K562 (cell line): ENCODE data around the gene DHRS13. TPM values are rescaled to one million over a fixed set of nuclear protein-coding genes. Genes with fewer than 3 reads are reported as not detected.

Experiments used
- ATAC-seq: fragments of 200-7000 bp; cut with Tn5 transposase; 3 replicates; pipeline ENCODE4 v1.9.1; 2020; ENCODE audit warnings: moderate library complexity
- BruUV-seq: library from RNA; stranded (reverse); fragments of 400-500 nt; replicated peaks from 2 replicates; lab custom pipeline; 2021; lab: Mats Ljungman, UMichigan
- CTCF ChIA-PET: fragments of 300-600 bp; formaldehyde crosslinking; extraction: SDS; loops from one replicate; lab custom pipeline; 2021; ENCODE audit warnings: low intra/inter-chr PET ratio; lab: Yijun Ruan, JAX
- POLR2A ChIA-PET: fragments of 300-600, 350-650 bp; sonication (Branson Sonifier 250); formaldehyde crosslinking; extraction: SDS; loops from one replicate; lab custom pipeline; 2021; ENCODE audit warnings: antibody characterized with exemption, inconsistent platforms; lab: Yijun Ruan, JAX
- DNase-seq, 4 experiments: peaks; one replicate each; pipeline versions ENCODE4 v3.0.0 to v3.0.0-alpha.2; 2011 to 2018; ENCODE audit warnings: low spot score in 3 of 4, mixed read lengths in 3 of 4; ENCODE audit errors: extremely low read depth in 1 of 4
- FAIRE-seq: peaks from 2 replicates; lab custom pipeline; 2011; peaks lifted over from hg19 to GRCh38; lab: Jason Lieb, UNC
- H2AFZ ChIP-seq: 2 replicates; pipeline ENCODE4 v1.6.0; 2011; ENCODE audit warnings: low read depth, low read length, control low read depth, inconsistent platforms
- H3K27ac ChIP-seq: fragments of 200-600 bp; 3 replicates; pipeline ENCODE4 v1.8.0; 2011; ENCODE audit warnings: low read depth, mild to moderate bottlenecking, control low read depth, inconsistent platforms, low read length, moderate library complexity, mixed read lengths; ENCODE audit errors: extremely low read depth
- H3K27me3 ChIP-seq, 2 experiments: fragments of 300-600 bp in 1 of 2; 2 replicates in 1 of 2; 3 replicates in 1 of 2; pipeline versions ENCODE4 v1.6.0 to v1.8.0; 2011; ENCODE audit warnings: inconsistent platforms in 2 of 2, low read length in 2 of 2, mild to moderate bottlenecking in 1 of 2, mixed read lengths in 1 of 2, moderate library complexity in 1 of 2; ENCODE audit not compliant: control insufficient read depth in 2 of 2, insufficient read depth in 2 of 2
- H3K36me3 ChIP-seq: fragments of 300-600 bp; 3 replicates; pipeline ENCODE4 v1.8.0; 2011; ENCODE audit warnings: mild to moderate bottlenecking, low read length, inconsistent platforms; ENCODE audit not compliant: control insufficient read depth, insufficient read depth
- H3K4me1 ChIP-seq, 2 experiments: fragments of 200-600 bp in 1 of 2; replicated peaks in 1 of 2; 2 replicates in 1 of 2; 3 replicates in 1 of 2; pipeline versions ENCODE4 v1.5.1 to v1.8.0; 2011; ENCODE audit warnings: inconsistent platforms in 2 of 2, low read length in 2 of 2, mild to moderate bottlenecking in 1 of 2, mixed read lengths in 1 of 2, moderate library complexity in 1 of 2; ENCODE audit not compliant: control insufficient read depth in 2 of 2, insufficient read depth in 2 of 2
- H3K4me2 ChIP-seq: 2 replicates; pipeline ENCODE4 v1.6.1; 2011; ENCODE audit warnings: low read length, control low read depth, inconsistent platforms, mixed read lengths; ENCODE audit not compliant: insufficient read depth
- H3K4me3 ChIP-seq: fragments of 200-600 bp; sonication (generic), shearing (Covaris generic); 2 replicates; pipeline ENCODE4 v1.5.1; 2016; ENCODE audit warnings: control low read depth, inconsistent platforms
- H3K79me2 ChIP-seq: fragments of 200-600 bp; 3 replicates; pipeline ENCODE4 v1.8.0; 2011; ENCODE audit warnings: low read length, inconsistent platforms; ENCODE audit not compliant: control insufficient read depth, insufficient read depth
- H3K9ac ChIP-seq, 2 experiments: 2 replicates each; pipeline versions ENCODE4 v1.6.0 to v1.6.1; 2011; ENCODE audit warnings: low read depth in 2 of 2, low read length in 2 of 2, control low read depth in 1 of 2, inconsistent platforms in 1 of 2, mild to moderate bottlenecking in 1 of 2, mixed read lengths in 1 of 2; ENCODE audit not compliant: insufficient read depth in 1 of 2
- H3K9me1 ChIP-seq: one replicate; pipeline ENCODE4 v1.6.0; 2011; ENCODE audit warnings: inconsistent platforms, mild to moderate bottlenecking, low read length, moderate library complexity; ENCODE audit not compliant: control insufficient read depth, insufficient read depth
- H3K9me3 ChIP-seq: replicated peaks from 2 replicates; pipeline ENCODE4 v1.5.1; 2011; ENCODE audit warnings: low read depth, low read length, inconsistent platforms; ENCODE audit not compliant: control insufficient read depth, insufficient read depth
- H4K20me1 ChIP-seq: replicated peaks from 2 replicates; pipeline ENCODE4 v1.6.1; 2011; ENCODE audit warnings: low read length, inconsistent platforms, mixed read lengths; ENCODE audit not compliant: control insufficient read depth, insufficient read depth
- CHD4 ChIP-seq: fragments of 200-600 bp; sonication (generic); IDR thresholded peaks from 3 replicates; pipeline ENCODE4 v1.6.1; 2012; ENCODE audit warnings: low read depth, mild to moderate bottlenecking, mixed read lengths, low read length, inconsistent platforms; ENCODE audit not compliant: insufficient read depth, insufficient replicate concordance, poor library complexity, severe bottlenecking
- FOSL1 ChIP-seq: fragments of 200-800 bp; sonication (Bioruptor generic); conservative IDR thresholded peaks from 2 replicates; pipeline ENCODE4 v1.6.1; 2016; ENCODE audit warnings: missing genetic modification characterization, missing compliant biosample characterization
- GTF2E2 ChIP-seq: fragments of 200-800 bp; sonication (Bioruptor generic); IDR thresholded peaks from 2 replicates; pipeline ENCODE4 v1.6.1; 2016; ENCODE audit warnings: missing genetic modification characterization, missing compliant biosample characterization
- HMGN3 ChIP-seq: IDR thresholded peaks from 2 replicates; pipeline ENCODE4 v1.6.1; 2011; ENCODE audit warnings: borderline replicate concordance, low read depth, mild to moderate bottlenecking, mixed read lengths, low read length; ENCODE audit not compliant: insufficient read length; ENCODE audit errors: extremely low read depth
- MAZ ChIP-seq, 2 experiments: fragments of 450-650 bp in 1 of 2; sonication (generic) in 1 of 2; formaldehyde crosslinking; IDR thresholded peaks in 1 of 2; conservative IDR thresholded peaks in 1 of 2; 2 replicates each; pipeline versions ENCODE4 v1.4.0 to v1.5.0; 2020; ENCODE audit warnings: mild to moderate bottlenecking in 1 of 2, missing genetic modification reagents in 1 of 2
- MTA2 ChIP-seq: fragments of 450-650 bp; IDR thresholded peaks from 2 replicates; pipeline ENCODE4 v1.6.1; 2016; ENCODE audit warnings: low read depth
- RCOR1 ChIP-seq, 2 experiments: IDR thresholded peaks; 2 replicates each; pipeline ENCODE4 v1.6.1; 2012; ENCODE audit warnings: low read depth in 2 of 2, low read length in 2 of 2, borderline replicate concordance in 1 of 2, improper control_type of control experiment in 1 of 2
- TEAD4 ChIP-seq, 2 experiments: sonication (generic) in 1 of 2; formaldehyde crosslinking in 1 of 2; IDR thresholded peaks; 2 replicates each; pipeline versions ENCODE4 v1.6.1 to v1.8.0; 2012 to 2022; ENCODE audit warnings: borderline replicate concordance in 1 of 2, inconsistent platforms in 1 of 2, low read length in 1 of 2, mild to moderate bottlenecking in 1 of 2, missing genetic modification reagents in 1 of 2
- ZKSCAN8 ChIP-seq: fragments of 200-800 bp; sonication (Bioruptor generic); IDR thresholded peaks from 2 replicates; pipeline ENCODE4 v1.6.1; 2016; ENCODE audit warnings: missing genetic modification characterization, missing compliant biosample characterization
- WGBS: fragments of 100-300 bp; shearing (Covaris generic); methylation state at CpG from one replicate; pipeline ENCODE4 v1.1.6; 2016; ENCODE audit warnings: low coverage, mixed read lengths; ENCODE audit not compliant: insufficient coverage; ENCODE audit errors: missing lambda C conversion rate; 5-methylcytosine and 5-hydroxymethylcytosine counted together
- in situ Hi-C: fragments of 300-500 bp; cut with MboI; formaldehyde crosslinking; loops from 4 replicates; pipeline ENCODE4 v1.15.0; 2018; ENCODE audit warnings: inconsistent platforms, mixed read lengths
- intact Hi-C: fragments of 100-400 bp; cut with micrococcal nuclease; formaldehyde crosslinking; loops from 2 replicates; pipeline ENCODE4 v1.14.2; 2022
- polyA plus RNA-seq, 8 experiments: library from polyadenylated mRNA; depleted of rRNA in 4 of 8; stranded (reverse) in 5 of 8; unstranded in 3 of 8; fragments of >200 nt; fragmentation: Nextera tagmentation in 2 of 8; fragmentation: Illumina TruSeq in 1 of 8; extraction: Ambion mirVana in 2 of 8; extraction: Trizol in 1 of 8; gene quantifications; 2 replicates each; pipeline versions ENCODE4 v1.2.1 to v1.2.3, GENCODE V29; 2011 to 2014; ENCODE audit warnings: inconsistent platforms in 1 of 8, missing spikeins in 1 of 8
- total RNA-seq, 7 experiments: library from RNA; depleted of rRNA in 6 of 7; stranded (reverse); fragments of >200 nt in 6 of 7; fragmentation: Illumina TruSeq in 2 of 7; extraction: Trizol in 2 of 7; gene quantifications; 2 replicates each; pipeline versions ENCODE4 v1.2.1 to v1.2.3, GENCODE V29; 2011 to 2021; ENCODE audit warnings: low replicate concordance in 1 of 7
- TF ChIP-seq, protein P1 (sequence below): sonication (generic); formaldehyde crosslinking; IDR thresholded peaks from 2 replicates; pipeline ENCODE4 v1.8.1; 2023; ENCODE audit warnings: mild to moderate bottlenecking, missing genetic modification reagents
- TF ChIP-seq, protein P2 (sequence below): fragments of 450-650 bp; formaldehyde crosslinking; IDR thresholded peaks from 2 replicates; pipeline ENCODE4 v1.4.0; 2020; ENCODE audit warnings: mild to moderate bottlenecking, moderate library complexity
- TF ChIP-seq, protein P3 (sequence below), 2 experiments: fragments of 150-350 bp in 1 of 2; IDR thresholded peaks; 2 replicates each; pipeline ENCODE4 v1.6.1; 2012 to 2016; ENCODE audit warnings: low read depth in 2 of 2, low read length in 2 of 2, mild to moderate bottlenecking in 1 of 2, moderate library complexity in 1 of 2

Gene DHRS13
- total and polyA plus RNA-seq, 9 of the 15 experiments (the other 6 are each of a cell fraction or from before 2014, with no cell fraction given) = 0.32 to 52.3 (median 34.3) TPM; not detected in 1

DNA sequence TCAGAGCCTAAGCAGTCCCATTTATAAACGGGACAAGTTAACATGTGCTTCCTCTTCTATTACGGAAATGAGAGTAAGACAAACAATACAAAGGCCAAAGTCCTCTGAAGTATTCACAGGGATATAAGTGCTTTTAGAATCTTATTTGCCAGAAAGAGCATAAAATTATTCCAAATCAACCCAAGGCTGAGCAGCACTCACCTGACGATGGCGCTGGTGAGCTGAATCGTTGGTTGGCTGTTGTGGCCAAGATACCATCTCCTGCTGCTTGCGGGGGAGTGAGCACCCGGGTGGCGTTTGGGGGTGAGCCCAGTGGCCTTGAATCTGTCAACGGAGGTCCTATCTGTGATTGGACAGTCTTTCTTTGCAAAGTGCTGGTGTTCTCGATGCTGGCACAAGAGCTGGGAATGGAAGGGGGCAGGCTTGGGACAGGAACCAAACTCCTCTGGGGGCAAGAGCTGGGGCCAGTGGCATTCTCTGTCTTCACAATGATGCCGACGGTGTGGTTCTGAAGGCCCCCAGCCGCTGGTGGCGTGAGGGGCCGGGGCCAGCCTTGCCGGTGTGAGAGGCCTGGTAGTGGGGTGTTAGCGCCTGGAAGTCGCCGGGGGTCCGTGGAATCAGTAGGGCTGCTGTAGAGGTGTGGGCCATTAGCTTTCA, 9.5 kb upstream of the DHRS13 start:
- 42% methylated on average over 20 of the region's 20 CpGs for WGBS
- no TSS peak for BruUV-seq
- peak; percentile 94 for FAIRE-seq
- TF ChIP-seq RCOR1 (IDR thresholded peaks at IDR 0.05; ENCODE audit: borderline replicate concordance in 1 of 2, low read depth in 2 of 2, low read length in 2 of 2) (peak; percentile 77 to 92; a peak in 2 of 4 replicates), MAZ (CRISPR knock-in tag; conservative IDR thresholded peaks at IDR 0.05 in 1 of 2, IDR thresholded peaks at IDR 0.05 in 1 of 2) (peak; percentile 37 to 60; a peak in 2 of 4 replicates), MTA2 (peak; percentile 70), FOSL1 (tag) (peak; percentile 34; the same call in 1 of the 2 replicates), TEAD4 (IDR thresholded peaks at IDR 0.05; ENCODE audit: low read length) (peak; percentile 80), TEAD4 (CRISPR knock-in tag; IDR thresholded peaks at IDR 0.05; ENCODE audit: borderline replicate concordance) (no peak), CHD4 (peak; percentile 45), HMGN3 (peak; percentile 75), ZKSCAN8 (CRISPR knock-in tag) (no peak), GTF2E2 (no peak)
- TF ChIP-seq, protein P1, sequence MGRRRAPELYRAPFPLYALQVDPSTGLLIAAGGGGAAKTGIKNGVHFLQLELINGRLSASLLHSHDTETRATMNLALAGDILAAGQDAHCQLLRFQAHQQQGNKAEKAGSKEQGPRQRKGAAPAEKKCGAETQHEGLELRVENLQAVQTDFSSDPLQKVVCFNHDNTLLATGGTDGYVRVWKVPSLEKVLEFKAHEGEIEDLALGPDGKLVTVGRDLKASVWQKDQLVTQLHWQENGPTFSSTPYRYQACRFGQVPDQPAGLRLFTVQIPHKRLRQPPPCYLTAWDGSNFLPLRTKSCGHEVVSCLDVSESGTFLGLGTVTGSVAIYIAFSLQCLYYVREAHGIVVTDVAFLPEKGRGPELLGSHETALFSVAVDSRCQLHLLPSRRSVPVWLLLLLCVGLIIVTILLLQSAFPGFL (CRISPR knock-in tag) = 0 out of 2 replicates have a peak, but pooled peaks have one; percentile 26
- TF ChIP-seq, protein P2, sequence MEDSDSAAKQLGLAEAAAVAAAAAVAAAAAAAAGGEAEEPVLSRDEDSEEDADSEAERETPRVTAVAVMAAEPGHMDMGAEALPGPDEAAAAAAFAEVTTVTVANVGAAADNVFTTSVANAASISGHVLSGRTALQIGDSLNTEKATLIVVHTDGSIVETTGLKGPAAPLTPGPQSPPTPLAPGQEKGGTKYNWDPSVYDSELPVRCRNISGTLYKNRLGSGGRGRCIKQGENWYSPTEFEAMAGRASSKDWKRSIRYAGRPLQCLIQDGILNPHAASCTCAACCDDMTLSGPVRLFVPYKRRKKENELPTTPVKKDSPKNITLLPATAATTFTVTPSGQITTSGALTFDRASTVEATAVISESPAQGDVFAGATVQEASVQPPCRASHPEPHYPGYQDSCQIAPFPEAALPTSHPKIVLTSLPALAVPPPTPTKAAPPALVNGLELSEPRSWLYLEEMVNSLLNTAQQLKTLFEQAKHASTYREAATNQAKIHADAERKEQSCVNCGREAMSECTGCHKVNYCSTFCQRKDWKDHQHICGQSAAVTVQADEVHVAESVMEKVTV (CRISPR knock-in tag) = 0 out of 2 replicates have a peak, but pooled peaks have one; percentile 51
- TF ChIP-seq, protein P3, sequence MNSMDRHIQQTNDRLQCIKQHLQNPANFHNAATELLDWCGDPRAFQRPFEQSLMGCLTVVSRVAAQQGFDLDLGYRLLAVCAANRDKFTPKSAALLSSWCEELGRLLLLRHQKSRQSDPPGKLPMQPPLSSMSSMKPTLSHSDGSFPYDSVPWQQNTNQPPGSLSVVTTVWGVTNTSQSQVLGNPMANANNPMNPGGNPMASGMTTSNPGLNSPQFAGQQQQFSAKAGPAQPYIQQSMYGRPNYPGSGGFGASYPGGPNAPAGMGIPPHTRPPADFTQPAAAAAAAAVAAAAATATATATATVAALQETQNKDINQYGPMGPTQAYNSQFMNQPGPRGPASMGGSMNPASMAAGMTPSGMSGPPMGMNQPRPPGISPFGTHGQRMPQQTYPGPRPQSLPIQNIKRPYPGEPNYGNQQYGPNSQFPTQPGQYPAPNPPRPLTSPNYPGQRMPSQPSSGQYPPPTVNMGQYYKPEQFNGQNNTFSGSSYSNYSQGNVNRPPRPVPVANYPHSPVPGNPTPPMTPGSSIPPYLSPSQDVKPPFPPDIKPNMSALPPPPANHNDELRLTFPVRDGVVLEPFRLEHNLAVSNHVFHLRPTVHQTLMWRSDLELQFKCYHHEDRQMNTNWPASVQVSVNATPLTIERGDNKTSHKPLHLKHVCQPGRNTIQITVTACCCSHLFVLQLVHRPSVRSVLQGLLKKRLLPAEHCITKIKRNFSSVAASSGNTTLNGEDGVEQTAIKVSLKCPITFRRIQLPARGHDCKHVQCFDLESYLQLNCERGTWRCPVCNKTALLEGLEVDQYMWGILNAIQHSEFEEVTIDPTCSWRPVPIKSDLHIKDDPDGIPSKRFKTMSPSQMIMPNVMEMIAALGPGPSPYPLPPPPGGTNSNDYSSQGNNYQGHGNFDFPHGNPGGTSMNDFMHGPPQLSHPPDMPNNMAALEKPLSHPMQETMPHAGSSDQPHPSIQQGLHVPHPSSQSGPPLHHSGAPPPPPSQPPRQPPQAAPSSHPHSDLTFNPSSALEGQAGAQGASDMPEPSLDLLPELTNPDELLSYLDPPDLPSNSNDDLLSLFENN (IDR thresholded peaks at IDR 0.05; ENCODE audit: low read depth in 2 of 2, low read length in 2 of 2) = peak in 1 of 2 experiments; percentile 89; a peak in 2 of 4 replicates

More for the DNA sequence above, 9.5 kb upstream of the DHRS13 start:
- H3K9me3 ChIP-seq = peaks cover 4% of the 10 kb centered on the region; the same call in 1 of the 2 replicates
- in situ Hi-C loops = no loop called here
- DNase-seq (peak; percentile 91 to 98 (median 94)), ATAC-seq (peak; percentile 89)
- H3K79me2 ChIP-seq = peaks cover 5% of the 10 kb centered on the region; the same call in 1 of the 3 replicates
- H3K9me1 ChIP-seq = peaks cover 5% of the 10 kb centered on the region
- H2AFZ ChIP-seq = no peak overlapping the region
- peaks cover 6% of the 10 kb centered on the region for H4K20me1 ChIP-seq
- H3K4me3 ChIP-seq = no peak overlapping the region
- H3K9ac ChIP-seq = peak overlapping the region in 1 of 2 experiments; percentile 72; a peak in 2 of 4 replicates
- no peak overlapping the region for H3K4me2 ChIP-seq
- H3K4me1 ChIP-seq = peaks cover 31 to 36% of the 10 kb centered on the region in 2 experiments
- H3K27me3 ChIP-seq = no peaks in the 10 kb centered on the region
- ChIA-PET POLR2A (interaction anchor here (0.5 to 2.0 kb wide), 15 partner anchors 13 to 787 kb away, joined by 3 to 15 read pairs (median 4); partner anchors contain the start of genes BLTP2, FLOT2 and RPL23A), CTCF (interaction anchor here (0.6 to 1.2 kb wide), 3 partner anchors 41 to 297 kb away, joined by 3 to 6 read pairs (median 3); no protein-coding TSS in a partner anchor)
- H3K36me3 ChIP-seq = peaks cover 95% of the 10 kb centered on the region
- peak overlapping the region; percentile 19; the same call in 2 of the 3 replicates for H3K27ac ChIP-seq
- intact Hi-C loops = no loop called here
